HG02798 (cell line): ENCODE results near the gene PDE4B.
A peak's percentile ranks its signal among the peaks of the same experiment; 100 is the strongest.

Source experiments
- ATAC-seq: cut with Tn5 transposase; IDR thresholded peaks from one replicate; pipeline ENCODE4 v1.9.1; 2021; ENCODE audit warnings: mild to moderate bottlenecking; ENCODE audit not compliant: unreplicated experiment, poor library complexity

PDE4B gene

DNA sequence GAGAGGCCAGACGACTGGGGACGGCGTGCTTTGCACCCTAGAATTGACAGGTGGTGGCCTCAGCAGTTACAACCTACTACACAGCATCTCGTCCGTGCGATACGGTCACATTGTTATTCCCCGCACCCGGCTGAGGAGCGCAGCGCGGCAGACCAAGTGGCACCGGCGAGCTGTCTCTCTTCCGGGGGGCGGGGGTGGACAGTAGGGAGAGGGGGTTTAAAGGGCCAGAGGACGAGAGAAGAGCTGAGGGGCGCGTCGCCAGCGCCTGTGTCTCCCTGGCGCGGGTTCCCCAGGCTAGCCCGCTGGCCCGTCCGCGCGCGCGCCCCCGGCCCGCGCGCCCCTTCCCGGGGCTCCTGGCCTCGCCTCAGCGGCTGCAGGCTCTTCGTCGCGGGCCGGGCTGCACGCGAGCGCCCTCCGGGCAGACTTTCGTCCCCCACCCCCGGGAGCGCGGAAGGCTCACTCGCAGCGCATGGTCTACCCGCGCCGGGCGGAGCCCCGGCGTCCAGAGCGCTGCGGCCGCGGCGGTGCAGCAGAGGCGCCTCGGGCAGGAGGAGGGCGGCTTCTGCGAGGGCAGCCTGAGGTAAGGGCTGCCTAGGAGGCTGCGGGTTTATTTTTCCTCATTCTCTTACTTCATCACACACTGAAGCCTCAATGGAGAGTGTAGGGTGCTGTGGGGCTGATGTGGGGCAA, at the start of gene PDE4B:
PDE4B (plus strand) TSS at position 227 of the 690 bp plus-strand sequence.
- ATAC-seq, result no peak

DNA sequence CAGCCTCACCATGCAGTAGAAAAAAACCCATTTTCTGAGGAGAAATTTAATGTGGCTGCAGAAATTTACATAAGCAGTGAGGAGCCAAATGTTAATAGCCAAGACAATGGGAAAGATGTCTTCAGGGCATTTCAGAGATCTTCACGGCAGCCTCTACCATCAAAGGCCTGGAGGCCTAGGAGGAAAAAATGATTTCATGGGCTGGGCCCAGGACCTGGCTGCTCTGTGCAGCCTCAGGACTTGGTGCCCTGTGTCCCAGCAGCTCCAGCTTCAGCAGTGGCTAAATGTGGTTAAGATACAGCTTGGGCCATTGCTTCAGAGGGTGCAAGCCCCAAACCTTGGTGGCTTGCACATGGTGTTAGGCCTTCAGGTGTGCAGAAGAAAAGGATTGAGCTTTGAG, 48.0 kb upstream of the PDE4B start:
- no peak for ATAC-seq

DNA sequence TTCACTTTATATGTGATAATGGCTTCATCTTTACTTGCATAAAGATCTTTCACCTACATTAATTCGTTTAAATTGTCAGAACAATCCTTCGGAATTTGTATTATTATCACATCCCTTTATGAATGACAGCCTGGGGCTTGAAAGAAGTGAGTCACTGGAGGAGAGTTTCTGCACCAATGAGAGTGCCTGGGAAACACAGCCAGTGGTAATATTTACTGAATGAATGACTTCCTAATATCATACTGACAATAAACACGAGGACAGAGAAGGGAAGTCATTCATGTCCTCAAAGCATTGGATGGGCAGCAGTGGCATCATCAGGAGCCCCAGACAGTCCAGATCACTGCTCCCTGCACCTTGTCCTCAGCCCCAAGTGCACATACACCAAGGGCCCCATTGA, 40.7 kb upstream of the PDE4B start:
- no peak for ATAC-seq

DNA sequence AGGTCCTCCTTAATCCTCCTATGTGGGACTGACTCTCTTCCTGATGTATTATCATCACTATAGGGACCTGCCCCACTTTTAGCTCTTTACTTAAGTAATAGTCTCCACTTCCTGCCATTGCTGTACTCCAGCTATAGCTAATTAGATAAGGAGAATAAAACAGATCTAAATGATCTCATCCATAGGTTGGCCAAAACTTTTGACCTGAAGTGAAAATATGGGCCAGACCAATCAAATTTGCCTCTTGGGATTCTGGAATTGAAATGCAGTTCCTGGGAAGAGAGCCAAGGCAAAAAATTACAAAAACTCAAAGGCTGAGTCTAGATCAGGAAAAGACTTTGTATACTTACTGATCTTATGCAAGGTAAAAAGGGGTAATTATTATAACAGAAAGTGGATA, 36.1 kb upstream of the PDE4B start:
- ATAC-seq, result no peak

DNA sequence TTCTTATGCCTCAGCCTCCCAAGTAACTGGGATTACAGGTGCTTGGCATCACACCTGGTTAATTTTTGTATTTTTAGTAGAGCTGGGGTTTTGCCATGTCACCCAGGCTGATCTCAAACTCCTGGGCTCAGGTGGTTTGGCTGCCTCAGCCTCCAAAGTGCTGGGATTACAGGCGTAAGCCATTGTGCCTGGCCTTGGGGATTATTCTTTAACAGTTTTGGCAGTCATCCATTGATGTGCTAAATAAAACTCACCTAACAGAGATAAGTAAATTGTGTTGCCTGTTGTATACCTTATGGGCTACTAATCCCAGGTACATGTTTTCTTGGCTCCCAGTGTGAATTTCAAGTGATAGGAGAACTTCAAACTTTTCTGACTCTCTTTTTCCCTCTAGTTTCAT, 35.2 kb upstream of the PDE4B start:
- ATAC-seq, result no peak

DNA sequence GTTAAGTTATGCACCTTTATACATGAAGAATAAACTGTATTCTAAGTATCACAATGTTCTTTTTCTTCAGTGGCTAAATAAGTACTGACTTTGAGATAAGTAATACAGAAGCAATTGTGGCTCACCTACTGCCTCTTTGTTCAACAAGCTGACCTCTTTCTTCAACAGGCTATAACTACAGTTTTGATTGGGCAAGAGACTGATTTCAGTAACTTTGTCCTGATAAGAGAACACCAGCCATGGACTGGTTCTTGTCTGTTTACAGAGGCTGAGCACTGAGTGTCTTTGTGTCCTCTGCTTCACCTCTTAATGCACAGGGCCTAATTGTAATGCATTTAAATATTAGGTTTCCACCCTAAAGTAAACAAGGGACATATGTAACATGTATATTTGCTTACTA, 34.6 kb upstream of the PDE4B start:
- ATAC-seq, result no peak

DNA sequence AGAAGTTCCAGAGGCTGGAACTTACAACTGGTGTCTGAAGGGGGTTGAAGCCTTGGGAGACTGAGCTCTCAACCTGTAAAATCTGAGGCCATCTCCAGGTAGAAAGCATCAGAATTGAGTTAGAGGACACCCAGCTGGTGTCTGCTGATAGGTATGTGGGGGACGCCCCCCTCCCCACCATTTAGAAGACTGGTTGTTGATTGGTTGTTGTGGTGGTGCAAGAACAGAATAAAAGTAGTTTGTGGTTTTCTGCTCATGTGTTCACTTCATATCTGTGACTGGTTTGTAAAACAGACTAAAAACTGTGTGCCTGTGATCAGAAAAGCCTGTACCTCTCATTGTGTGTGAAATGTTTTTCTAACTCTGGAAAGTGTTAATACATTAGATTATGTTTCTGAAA, 33.2 kb upstream of the PDE4B start:
- no peak for ATAC-seq

DNA sequence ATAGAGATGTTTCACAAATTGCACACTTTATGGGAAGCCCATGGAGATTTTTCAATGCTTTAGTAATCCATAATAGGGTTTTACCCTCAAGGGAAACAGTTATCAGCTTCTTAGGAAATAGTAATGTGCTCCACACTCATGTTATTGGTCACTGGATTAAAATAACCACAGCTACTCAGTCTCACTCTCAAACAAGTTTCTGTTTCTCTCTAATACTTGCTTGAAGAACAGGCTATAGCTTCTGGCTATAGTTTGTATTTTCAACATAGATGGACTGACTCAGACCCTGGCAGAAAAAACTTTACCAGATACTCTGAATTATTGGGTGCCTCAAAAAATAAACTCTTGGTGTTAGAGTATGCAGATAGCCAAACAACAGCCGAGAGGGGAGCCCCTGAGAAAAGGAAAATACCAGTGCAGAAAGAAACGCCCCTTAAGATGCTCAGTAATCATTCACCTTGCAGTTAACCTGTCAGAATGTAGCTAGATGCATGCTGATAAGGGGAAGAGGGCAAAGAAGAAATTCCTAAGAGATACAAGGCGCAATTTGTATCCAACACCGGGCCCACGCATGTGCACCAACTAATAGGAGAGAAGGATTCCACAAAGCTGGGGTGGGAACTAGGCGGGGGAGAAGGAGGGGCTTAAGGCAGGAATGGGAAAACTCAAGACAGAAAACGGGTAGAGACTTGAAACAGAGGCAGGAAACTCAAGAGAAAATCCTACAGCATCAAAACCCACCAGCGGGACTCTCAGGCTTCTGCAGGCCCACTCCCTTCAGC, 30.4 kb upstream of the PDE4B start:
- peak; percentile 71 for ATAC-seq

DNA sequence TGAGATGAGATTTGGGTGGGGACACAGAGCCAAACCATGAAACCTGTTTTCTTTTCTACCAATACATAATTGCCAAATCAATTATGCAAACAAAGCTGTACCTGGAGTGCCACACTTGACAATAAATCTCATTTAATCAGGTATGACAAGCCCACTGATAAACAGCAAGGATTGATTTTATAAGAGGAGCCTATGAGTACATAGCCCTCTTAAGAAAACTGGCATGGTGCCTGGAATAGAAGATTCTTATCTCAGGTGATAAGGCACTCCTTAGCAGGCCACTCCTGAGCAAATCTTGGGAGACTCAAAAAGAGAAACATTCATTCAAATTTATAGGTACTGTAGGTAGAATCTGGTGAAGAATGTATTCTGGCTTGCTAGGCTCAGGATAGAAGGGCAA, 28.6 kb upstream of the PDE4B start:
- no peak for ATAC-seq

DNA sequence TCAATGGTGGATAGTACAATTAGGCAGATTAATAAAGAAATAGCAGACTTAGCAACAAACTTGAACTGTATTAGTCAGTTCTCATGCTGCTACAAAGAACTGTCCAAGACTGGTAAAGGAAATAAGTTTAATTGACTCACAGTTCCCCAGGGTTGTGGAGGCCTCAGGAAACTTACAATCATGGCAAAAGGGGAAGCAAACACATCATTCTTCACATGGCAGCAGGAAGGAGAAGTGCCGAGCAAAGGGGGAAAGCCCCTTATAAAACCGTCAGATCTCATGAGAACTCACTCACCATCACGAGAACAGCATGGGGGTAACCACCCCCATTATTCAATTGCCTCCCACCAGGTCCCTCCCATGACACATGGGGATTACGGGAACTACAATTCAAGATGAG, 27.1 kb upstream of the PDE4B start:
- no peak for ATAC-seq

DNA sequence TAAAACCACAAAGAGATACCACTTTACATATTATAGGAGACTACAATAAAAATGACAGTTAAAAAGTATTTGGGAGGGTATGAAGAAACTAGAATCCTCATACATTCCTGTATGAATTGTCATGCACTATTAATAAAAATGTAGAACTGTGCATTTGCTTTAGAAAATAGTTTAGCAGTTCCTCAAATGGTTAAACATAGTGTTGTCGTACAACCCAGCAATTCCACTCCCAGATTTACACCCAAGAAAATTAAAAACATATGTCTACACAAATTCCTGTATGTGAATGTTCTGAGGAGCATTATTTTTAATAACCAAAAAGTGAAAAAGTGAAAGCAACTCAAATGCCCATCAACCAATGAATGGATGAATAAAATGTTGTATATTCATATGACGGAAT, 23.1 kb upstream of the PDE4B start:
- ATAC-seq, result no peak

DNA sequence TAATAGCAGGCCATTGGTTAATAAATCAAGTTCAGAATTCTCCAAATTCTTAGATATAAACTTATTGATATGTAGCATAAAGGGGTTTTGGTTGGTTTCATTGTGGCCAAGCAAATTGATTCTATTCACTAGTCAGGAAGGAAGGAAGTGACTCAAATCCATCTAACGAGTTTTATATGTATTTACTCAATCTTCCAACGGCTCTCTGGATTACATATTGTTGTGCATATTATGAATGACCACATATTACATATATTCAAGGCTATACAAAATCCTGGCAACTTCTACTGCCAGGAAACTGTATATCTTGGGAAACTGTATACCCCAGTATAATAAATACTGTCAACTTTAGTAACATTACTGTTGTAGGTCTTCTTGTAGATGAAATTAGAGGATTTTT, 20.1 kb upstream of the PDE4B start:
- ATAC-seq, result no peak

DNA sequence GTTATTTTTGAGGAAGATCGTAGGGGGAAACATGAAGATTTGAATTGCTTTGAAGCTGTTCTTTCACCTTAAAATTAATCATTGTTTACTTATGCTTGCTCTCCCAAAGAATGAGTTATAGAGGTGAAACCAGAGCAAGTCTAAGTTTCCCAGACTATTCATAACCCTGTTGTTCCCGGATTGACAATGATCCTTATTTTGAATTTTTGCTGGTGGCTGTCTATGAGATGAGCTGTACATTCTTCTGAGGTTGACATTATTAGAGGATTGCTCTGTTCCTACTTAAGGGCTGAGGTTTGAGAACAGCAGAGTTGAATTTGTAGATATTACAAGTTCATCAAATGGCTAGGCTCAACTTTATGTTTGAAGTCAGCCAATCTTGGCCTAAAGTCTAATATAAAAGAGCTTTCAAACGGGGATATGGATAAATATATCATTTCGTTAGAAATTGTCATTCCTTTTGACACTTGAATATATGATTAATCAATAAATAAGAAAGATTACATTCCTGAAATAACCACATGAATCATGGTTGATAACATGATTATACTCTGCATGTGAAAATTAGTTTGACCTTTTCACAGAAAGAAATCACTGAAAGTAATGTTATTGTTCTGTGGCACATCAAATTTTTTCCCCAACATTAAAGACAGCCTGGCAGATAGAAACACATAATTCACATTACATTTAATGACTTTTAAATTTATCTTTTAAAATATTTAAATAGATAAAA, 19.1 kb upstream of the PDE4B start:
- ATAC-seq, result no peak

DNA sequence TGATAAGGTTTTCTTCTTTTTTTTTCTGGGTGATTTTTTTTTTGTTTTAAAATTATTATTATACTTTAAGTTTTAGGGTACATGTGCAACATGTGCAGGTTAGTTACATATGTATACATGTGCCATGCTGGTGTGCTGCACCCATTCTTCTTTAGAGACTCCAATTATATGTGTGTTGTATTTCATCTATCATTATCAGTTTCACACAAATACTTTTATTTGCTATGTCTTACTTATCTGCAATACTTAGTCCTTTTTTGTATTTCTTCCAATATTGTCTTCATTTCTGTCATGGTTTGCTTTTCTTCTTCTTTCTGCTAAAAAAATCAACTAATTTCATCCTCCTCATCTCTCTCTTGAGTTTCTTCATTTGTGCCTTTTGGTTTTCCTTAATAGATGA, 3.9 kb upstream of the PDE4B start:
- no peak for ATAC-seq

DNA sequence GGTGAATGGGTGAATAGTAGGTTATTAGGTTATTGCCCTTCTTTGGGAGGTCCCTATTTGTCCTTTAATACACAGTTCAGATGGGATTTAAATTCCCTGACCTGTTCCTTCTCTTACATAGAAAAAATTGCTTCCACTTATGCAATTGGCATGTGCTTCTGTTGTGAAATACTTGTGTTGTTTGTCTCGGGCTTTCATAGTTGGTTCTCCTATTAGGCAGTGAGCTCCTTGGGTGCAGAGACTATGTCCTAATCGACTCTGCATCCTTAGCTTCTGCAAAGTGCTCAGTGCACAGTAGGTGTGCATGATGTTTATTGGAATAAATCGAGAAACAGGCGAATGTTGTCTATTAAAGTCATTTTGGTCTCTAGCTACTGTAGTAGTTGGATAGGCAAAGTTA, 1.3 kb upstream of the PDE4B start:
- no peak for ATAC-seq

DNA sequence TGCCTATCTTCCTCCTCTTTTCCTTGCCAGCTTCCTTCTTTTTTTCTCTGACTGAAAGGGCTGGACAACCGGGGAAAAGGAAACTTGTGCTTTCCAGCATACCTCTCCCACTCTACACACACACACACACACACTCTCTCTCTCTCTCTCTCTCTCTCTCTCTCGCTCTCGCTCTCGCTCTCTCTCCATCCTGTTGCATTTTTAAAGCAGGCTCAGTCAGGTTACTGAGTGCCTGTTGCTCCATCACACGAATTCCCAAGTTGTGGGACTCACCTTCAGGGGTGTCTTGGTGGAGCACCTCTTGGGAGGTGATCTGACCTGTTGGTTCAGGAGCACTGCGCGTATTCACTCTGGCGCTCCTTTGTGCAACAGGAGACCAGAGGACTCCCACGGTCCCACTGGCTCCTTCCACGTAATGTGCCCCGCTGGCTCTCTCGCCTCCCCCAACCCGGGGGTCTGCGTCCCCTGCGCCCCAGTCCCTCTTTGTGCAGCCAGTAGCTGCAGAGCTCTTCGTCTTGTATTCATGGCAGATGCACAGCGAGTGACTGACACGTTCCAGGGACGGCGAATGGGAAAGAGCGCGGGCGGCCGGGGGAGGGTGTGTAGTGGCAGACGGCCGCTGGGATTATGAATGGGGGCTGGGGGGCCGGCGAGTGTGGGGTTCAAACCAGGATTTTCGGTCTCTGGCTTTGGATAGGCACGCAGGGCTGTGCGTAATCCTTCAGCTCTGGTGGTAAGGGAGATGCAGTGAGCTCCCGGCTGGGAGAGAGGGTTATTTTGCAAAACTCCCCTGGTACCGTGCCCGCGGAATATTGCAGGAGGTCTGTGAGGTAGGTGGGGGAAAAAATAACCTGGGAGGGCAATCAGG, 660 bp upstream of the PDE4B start:
- ATAC-seq, result no peak

DNA sequence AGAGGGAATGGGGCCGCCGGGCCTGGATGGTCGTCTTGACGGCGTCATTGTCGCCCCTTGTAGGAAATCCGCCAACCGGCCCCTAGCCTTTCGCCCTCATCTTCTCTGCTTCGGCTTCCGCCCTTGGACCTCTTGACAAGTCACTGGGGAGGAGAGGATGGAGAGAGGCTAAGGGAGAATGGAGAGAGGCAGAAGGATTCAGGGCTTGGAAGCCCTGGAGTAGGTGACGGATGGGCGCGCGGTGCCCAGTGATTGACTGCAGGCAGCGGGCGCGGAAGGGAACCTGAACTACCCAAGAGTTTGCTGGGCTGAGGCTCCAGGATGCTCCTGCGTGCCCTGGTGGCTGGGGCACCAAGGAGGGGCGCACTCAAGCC, 651 bp downstream of the PDE4B start:
- no peak for ATAC-seq

DNA sequence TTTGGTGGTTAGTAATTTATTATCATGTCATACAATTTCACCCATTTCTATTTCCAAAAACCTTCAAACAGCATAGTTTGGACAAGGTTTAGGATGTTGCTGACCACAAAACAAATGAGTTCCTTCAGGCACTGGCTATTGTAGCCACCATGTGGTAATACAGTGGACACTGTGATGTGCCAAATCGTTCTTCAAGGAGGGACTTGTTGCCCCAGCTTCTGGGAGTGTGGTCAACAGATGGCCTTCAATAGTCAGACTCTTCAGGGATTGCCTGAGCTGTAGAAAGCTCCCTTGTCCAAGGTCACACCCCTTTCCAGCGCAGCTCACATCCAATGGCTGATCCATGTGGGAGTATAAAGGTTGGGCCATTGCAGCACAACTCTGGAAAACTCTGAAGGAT, 2.6 kb downstream of the PDE4B start:
- ATAC-seq, result no peak

DNA sequence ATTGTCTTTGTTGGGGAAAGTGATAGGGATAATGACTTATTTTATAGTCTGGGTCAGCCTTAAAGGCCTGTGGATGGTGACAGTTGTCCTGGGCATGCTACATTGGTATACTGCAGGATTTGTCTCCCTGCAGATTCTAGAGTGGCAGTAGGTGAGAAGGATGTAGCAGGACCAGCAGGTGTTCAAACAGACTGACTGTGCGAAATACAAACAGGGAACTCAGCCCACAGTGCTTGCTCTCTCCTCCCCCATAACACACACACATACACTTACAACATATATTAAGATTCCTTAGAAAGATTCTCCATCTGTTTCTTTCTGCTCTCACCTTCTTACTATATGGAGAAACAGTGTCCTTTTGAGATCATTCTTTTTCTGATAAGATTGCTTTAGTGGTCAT, 6.9 kb downstream of the PDE4B start:
- no peak for ATAC-seq

DNA sequence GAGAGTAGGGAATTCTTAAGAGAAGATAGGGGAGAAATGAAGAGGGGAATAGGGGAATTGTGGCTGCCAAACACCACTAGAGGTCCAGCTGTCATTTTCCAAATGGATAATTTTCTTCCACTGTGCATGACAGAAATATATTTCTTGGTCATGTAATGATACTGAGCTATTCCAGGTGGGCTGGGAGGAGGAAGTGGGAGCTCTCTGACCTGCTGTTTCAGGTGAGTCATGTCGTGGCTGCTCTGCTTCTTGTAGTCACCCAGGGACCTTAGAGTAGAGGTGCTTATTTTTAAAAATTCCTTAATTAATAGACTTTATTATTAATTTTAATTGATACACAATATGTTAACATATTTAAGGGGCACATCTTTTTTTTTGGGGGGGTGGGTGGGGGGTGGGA, 11.9 kb downstream of the PDE4B start:
- ATAC-seq, result no peak

DNA sequence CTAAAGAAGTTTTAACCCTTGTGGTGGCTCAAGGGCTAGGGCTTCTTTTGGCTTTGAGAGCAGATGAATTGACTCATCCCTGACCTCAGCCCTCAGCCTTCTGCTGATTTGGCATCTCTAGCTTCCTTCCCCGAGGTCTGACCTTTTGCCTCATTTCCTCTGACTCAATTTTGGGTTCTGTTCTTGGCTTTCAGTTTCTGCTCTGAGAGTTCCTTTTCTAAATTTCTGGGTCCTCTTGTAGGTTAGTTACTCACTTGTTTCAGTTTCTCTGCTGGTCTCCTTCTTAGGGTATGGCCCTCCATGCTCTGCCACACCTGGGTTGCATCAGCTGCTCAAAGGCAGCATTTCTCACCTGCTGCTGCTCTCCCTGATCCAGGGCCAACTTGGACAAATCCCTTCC, 19.4 kb downstream of the PDE4B start:
- peak; percentile 98 for ATAC-seq
